Neural crest cell (in vitro differentiated cells): ENCODE measurements around the gene STIM1. TPM values are rescaled to one million over a fixed set of nuclear protein-coding genes. Genes with fewer than 3 reads are reported as not detected.

Source experiments
- DNase-seq: peaks from one replicate; pipeline ENCODE4 v3.0.0; 2021; ENCODE audit warnings: low read depth, mixed read lengths, low spot score
- H3K27ac Mint-ChIP-seq: one replicate; pipeline ENCODE4 v1.8.0; 2021; ENCODE audit warnings: mild to moderate bottlenecking, mixed read lengths; ENCODE audit not compliant: unreplicated experiment
- H3K27me3 Mint-ChIP-seq: 2 replicates; pipeline ENCODE4 v1.8.0; 2021; ENCODE audit warnings: low read depth, mild to moderate bottlenecking, mixed read lengths
- H3K36me3 Mint-ChIP-seq: 2 replicates; pipeline ENCODE4 v1.8.0; 2021; ENCODE audit warnings: low read depth, mild to moderate bottlenecking, mixed read lengths
- H3K4me1 Mint-ChIP-seq: 2 replicates; pipeline ENCODE4 v1.8.0; 2021; ENCODE audit warnings: mixed read lengths
- H3K4me3 Mint-ChIP-seq: one replicate; pipeline ENCODE4 v1.8.0; 2021; ENCODE audit warnings: mild to moderate bottlenecking, mixed read lengths
- H3K9me3 Mint-ChIP-seq: 2 replicates; pipeline ENCODE4 v1.8.0; 2021; ENCODE audit warnings: mixed read lengths
- total RNA-seq: library from RNA; stranded (reverse); gene quantifications from 2 replicates; pipeline ENCODE4 v1.2.1, GENCODE V29; 2021
- TF ChIP-seq, protein P1 (sequence below): fragments of 200-600 bp; sonication (generic); conservative IDR thresholded peaks from 2 replicates; pipeline ENCODE4 v1.5.0; 2021; ENCODE audit warnings: antibody characterized with exemption, mild to moderate bottlenecking

STIM1 gene
- total RNA-seq, 1 donor from 2014 or later = 24.4 TPM

DNA sequence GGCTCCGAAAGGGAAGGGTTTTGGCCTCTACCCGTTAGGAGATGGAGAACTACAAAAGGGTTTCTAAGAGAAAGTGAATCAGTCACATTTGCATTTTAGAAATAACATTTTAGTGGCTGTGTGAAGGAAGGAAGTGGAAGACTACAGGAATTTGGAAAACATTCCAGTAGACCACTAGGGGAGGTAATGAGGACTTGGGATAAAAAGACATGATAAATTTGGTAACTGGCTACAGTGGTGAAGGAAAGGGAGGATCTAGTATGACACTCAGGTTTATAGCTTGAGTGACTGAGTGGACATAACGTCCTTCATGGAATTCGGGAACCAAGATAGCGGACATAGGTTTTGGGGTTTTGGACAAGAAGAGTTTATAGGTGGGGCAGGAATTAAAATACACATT lies 232.1 kb downstream of the STIM1 start:
- Mint-ChIP-seq H3K4me1 (peaks cover 10% of the 10 kb centered on the region), H3K4me3 (no peak overlapping the region), H3K36me3 (peaks cover 2% of the 10 kb centered on the region), H3K9me3 (no peaks in the 10 kb centered on the region), H3K27ac (no peak overlapping the region), H3K27me3 (no peaks in the 10 kb centered on the region)
- TF ChIP-seq, protein P1, sequence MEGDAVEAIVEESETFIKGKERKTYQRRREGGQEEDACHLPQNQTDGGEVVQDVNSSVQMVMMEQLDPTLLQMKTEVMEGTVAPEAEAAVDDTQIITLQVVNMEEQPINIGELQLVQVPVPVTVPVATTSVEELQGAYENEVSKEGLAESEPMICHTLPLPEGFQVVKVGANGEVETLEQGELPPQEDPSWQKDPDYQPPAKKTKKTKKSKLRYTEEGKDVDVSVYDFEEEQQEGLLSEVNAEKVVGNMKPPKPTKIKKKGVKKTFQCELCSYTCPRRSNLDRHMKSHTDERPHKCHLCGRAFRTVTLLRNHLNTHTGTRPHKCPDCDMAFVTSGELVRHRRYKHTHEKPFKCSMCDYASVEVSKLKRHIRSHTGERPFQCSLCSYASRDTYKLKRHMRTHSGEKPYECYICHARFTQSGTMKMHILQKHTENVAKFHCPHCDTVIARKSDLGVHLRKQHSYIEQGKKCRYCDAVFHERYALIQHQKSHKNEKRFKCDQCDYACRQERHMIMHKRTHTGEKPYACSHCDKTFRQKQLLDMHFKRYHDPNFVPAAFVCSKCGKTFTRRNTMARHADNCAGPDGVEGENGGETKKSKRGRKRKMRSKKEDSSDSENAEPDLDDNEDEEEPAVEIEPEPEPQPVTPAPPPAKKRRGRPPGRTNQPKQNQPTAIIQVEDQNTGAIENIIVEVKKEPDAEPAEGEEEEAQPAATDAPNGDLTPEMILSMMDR = peak; percentile 29
- no peak for DNase-seq

DNA sequence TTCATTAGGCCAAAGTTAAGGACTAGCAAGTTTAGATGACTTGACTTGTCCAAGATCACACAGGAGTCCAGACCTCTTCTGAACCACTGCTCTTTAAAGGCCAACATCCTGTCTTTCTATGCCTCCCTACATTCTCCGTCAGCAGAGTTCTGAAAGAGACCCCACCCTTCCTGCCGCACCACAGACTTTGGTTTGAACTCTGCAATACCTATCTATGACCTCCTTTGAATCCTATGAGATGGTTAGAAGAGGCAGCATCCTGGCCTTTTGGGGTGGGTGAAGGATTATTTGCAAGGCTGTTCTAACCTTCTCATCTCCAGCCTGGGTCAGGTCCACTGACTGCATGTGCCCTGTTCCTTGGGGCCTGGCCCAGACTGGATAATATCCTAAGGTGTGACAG lies 234.8 kb downstream of the STIM1 start:
- Mint-ChIP-seq H3K4me3 (peak overlapping the region; percentile 14), H3K36me3 (peaks cover 2% of the 10 kb centered on the region), H3K4me1 (peaks cover 11% of the 10 kb centered on the region), H3K27me3 (no peaks in the 10 kb centered on the region), H3K9me3 (no peaks in the 10 kb centered on the region), H3K27ac (no peak overlapping the region)
- TF ChIP-seq, protein P1 = no peak
- no peak for DNase-seq

DNA sequence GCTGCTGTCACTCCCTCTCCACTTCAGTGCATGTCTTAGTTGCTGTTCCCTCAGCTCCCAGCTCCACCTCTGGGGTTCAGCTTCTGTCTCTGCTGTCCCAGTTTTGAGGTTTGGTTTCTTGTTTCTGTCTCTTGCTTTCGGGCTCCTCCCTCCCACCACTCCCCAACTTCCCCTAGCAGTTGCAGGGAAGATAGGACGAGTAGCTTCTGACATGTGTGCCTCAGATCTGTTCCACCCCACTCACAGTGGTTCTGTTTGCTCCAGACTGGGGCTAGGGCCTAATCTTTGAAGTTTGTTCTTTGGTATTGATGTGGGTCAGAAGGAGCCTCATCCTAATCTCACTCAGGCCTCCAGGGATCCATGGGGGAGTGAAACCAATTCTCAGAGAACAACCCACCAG lies 236.6 kb downstream of the STIM1 start:
- peaks cover 2% of the 10 kb centered on the region for H3K36me3 Mint-ChIP-seq
- H3K9me3 Mint-ChIP-seq = no peaks in the 10 kb centered on the region
- H3K27ac Mint-ChIP-seq = no peak overlapping the region
- DNase-seq = no peak
- H3K27me3 Mint-ChIP-seq = no peaks in the 10 kb centered on the region
- TF ChIP-seq, protein P1 = no peak
- H3K4me1 Mint-ChIP-seq = peaks cover 23% of the 10 kb centered on the region
- peak overlapping the region; percentile 74 for H3K4me3 Mint-ChIP-seq

DNA sequence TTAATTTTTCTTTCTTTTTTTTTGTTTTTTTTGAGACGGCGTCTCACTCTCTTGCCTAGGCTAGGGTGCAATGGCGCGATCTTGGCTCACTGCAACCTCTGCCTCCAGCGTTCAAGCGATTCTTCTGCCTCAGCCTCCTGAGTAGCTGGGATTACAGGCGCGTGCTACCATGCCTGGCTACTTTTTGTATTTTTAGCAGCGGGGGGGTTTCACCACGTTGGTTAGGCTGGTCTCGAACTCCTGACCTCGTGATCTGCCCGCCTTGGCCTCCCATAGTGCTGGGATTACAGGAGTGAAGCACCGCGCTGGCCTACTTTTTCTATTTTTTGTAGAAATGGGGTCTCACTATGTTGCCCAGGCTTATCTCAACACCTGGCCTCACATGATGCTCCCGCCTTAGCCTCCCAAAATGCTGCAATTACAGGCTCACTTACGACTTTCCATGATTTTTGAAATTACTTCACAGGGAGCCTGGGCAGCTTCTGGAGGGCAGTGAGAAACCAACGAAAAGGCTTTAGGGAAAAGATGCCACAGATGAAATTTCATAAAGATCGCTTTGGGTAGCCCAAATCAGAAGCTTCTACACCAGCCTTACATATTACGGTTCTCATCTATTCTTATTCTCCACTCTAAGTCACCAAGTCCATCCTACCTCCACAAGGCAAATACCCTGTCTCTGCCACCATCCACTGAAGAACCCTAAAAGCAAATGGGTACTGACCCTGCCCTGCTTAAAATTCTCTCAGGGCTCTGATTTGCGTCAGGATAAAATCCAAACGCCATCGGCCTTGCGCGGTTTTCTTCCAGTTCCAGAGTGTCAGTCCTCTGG lies 238.3 kb downstream of the STIM1 start:
- Mint-ChIP-seq H3K27ac (peak overlapping the region; percentile 99), H3K36me3 (no peaks in the 10 kb centered on the region), H3K4me1 (peaks cover 32% of the 10 kb centered on the region), H3K4me3 (peak overlapping the region; percentile 98), H3K27me3 (no peaks in the 10 kb centered on the region), H3K9me3 (no peaks in the 10 kb centered on the region)
- TF ChIP-seq, protein P1 = no peak
- DNase-seq = no peak

DNA sequence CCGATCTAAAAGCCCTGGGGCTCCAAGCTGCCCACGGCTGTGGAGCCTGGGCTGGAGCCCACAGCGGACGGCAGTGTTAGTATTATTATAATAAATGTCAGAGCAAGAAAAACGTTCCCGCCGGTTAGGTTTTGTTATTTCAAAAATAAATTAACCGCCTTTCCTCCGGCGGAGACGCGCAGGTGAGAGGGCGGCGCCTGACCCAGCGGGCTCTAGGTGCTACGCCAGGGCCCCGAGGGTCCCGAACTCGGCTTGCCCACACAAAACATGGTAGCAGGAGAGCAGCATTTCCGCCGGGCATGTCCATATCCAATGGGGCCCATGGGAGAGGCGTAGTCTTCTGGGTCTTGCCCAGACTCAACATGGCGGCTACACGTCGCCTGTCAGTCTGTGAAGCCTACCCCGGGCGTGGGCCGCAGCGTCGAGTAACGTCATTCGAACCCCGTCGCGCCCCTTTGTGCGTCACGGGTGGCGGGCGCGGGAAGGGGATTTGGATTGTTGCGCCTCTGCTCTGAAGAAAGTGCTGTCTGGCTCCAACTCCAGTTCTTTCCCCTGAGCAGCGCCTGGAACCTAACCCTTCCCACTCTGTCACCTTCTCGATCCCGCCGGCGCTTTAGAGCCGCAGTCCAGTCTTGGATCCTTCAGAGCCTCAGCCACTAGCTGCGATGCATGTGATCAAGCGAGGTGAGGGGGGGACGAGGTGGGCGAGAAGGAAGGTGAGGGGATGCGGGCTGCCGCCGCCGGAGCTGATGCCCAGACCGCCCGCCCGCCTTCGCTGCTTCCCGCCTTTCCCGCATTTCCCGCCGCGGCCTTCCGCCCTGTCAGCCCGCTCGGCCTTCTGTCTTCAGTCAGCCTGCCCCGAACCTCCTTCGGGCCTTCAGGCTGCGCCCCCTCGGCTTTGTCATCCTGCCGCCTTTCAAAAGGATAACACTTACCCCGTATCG lies 239.2 kb downstream of the STIM1 start, which contains the start of gene RRM1:
TSS of gene RRM1 (plus strand) at position 452 of the 944 bp plus-strand sequence. CDS start at position 666, 214 bp downstream.
- DNase-seq = peak; percentile 93
- TF ChIP-seq, protein P1 = no peak
- no peaks in the 10 kb centered on the region for H3K27me3 Mint-ChIP-seq
- H3K4me1 Mint-ChIP-seq = peaks cover 40% of the 10 kb centered on the region
- peak within 1 kb of the TSS; percentile 98 for H3K4me3 Mint-ChIP-seq
- H3K27ac Mint-ChIP-seq = peak within 1 kb of the TSS; percentile 99
- H3K9me3 Mint-ChIP-seq = no peaks in the 10 kb centered on the region
- H3K36me3 Mint-ChIP-seq = no peaks in the 10 kb centered on the region
